22Rv1 (cell line): ENCODE results near the gene ANKRD65.

ENCODE experiments used
- ZFX ChIP-seq: fragments of 450-650 bp; IDR thresholded peaks from 2 replicates; pipeline ENCODE4 v1.6.1; 2017; ENCODE audit warnings: antibody characterized with exemption, borderline replicate concordance
- TF ChIP-seq, protein P1 (sequence below): fragments of 450-650 bp; IDR thresholded peaks from 2 replicates; pipeline ENCODE4 v1.5.1; 2017; ENCODE audit warnings: mild to moderate bottlenecking

DNA sequence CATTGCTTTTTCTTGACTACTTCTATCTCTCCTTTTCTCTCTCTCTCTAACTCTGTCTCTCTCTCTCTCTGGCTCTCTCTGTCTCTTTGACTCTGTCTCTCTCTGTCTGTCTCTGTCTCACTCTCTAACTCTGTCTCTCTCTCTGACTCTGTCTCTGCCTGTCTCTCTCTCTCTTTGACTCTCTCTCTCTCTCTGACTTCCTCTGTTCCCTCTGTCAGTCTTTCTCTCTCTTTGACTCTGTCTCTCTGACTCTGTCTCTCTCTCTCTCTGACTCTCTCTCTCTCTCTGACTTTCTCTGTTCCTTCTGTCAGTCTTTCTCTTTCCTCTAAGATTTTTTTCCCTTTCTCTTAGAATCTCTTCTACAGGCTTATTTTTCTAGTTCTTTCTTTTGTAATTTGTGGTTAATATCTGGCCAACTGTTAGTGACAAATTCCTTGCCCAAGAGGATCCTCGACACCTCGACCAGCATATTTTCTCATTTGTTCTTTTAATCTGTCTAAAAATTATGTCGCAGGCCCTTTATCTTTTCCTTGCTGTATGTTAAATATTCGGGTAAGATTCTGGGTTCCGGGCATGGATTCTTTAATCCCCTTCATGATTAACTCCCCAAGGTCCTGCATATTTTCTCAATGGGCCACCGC lies 28.1 kb upstream of the ANKRD65 start, which contains the start of gene ATAD3C:
- TF ChIP-seq, protein P1, sequence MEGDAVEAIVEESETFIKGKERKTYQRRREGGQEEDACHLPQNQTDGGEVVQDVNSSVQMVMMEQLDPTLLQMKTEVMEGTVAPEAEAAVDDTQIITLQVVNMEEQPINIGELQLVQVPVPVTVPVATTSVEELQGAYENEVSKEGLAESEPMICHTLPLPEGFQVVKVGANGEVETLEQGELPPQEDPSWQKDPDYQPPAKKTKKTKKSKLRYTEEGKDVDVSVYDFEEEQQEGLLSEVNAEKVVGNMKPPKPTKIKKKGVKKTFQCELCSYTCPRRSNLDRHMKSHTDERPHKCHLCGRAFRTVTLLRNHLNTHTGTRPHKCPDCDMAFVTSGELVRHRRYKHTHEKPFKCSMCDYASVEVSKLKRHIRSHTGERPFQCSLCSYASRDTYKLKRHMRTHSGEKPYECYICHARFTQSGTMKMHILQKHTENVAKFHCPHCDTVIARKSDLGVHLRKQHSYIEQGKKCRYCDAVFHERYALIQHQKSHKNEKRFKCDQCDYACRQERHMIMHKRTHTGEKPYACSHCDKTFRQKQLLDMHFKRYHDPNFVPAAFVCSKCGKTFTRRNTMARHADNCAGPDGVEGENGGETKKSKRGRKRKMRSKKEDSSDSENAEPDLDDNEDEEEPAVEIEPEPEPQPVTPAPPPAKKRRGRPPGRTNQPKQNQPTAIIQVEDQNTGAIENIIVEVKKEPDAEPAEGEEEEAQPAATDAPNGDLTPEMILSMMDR = no peak
- no peak for TF ChIP-seq ZFX
